HG02943 (cell line): Measurements from ENCODE around the gene ADAT3.

Experiments
- ATAC-seq: cut with Tn5 transposase; IDR thresholded peaks from one replicate; pipeline ENCODE4 v1.9.1; 2021; ENCODE audit warnings: mild to moderate bottlenecking, low read depth, moderate library complexity; ENCODE audit not compliant: unreplicated experiment

ADAT3 gene

DNA sequence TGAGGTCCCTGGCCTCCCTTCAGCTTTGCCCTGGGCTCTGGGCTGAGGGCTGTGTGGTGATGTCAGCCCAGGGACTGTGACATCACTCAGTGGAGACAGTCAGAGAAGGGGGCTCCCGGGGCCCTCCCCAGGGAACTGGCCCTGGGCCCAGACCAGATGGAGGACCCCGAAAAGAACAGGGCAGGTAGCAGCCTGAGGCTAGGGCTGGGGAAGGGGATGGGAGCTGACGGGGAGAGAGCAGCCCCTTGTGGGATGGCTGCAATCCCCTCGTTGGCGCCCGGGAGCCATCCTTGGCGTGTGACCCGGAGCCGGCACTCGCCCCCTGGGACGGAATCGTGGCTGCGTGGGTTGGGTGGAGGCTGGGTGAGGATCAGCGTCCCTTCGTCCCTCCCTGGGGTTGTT lies 49.3 kb downstream of the ADAT3 start:
- ATAC-seq, result no peak

DNA sequence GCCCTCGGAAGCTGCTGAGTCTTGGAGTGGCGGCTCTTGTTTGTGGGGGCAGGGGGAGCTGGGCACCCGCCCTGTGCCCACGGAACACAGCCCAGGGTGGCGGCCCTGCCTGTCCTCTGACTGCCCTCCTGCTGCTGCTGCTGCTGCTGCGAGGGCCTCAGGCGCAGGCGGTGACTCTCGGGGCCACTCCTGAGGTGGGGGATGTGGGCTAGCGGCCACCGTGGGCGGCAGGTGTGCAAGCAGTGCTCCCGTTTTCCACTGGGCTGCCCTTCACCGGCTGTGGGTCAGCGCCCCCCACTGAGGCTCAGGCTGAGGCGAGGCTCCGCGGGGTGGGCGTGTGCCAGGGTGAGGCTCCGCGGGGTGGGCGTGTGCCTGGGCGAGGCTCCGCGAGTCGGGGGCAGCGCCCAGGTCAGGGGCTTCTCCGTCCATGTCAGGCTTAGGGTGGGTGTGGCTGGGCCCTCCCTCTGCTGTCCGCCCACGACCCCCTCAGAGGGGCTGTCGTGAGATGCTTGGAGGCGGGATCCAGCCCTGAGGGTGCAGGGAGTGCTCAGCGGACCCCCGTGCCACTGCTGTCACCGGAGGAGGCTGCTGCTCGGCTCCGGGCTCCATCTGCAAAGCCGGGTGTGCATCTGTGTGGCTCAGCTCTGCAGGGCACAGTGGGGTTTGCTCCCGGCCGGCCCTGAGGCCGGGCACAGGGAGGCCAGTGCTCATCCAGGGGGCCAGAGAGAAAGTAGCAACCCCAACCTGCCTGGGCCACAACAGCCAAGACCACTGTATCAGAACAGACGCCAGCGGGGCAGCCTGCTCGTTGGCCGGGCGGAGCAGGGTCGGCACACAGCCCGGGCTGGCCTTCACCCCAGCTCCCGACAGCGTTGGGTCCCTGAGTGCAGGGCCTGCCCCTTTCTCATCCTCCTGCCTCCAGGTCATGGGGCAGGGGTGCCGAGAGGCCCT lies 50.2 kb downstream of the ADAT3 start:
- ATAC-seq, result no peak

DNA sequence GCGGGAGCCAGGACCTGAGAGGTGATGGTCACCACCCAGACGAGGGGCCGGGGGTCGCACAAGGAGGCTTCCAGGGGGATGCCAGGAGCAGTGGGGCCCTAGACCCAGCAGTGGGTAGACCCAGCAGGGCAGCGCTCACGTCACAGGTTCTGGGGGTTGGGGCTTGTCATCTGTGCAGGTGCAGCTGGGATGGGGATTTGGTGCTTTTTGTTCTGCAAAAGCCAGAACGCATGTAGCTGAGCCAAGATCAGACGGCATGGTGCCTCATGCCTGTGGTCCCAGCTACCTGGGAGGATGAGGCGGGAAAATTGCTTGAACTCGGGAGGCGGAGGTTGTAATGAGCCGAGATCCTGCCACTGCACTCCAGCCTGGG lies 50.9 kb downstream of the ADAT3 start:
- ATAC-seq, result no peak

DNA sequence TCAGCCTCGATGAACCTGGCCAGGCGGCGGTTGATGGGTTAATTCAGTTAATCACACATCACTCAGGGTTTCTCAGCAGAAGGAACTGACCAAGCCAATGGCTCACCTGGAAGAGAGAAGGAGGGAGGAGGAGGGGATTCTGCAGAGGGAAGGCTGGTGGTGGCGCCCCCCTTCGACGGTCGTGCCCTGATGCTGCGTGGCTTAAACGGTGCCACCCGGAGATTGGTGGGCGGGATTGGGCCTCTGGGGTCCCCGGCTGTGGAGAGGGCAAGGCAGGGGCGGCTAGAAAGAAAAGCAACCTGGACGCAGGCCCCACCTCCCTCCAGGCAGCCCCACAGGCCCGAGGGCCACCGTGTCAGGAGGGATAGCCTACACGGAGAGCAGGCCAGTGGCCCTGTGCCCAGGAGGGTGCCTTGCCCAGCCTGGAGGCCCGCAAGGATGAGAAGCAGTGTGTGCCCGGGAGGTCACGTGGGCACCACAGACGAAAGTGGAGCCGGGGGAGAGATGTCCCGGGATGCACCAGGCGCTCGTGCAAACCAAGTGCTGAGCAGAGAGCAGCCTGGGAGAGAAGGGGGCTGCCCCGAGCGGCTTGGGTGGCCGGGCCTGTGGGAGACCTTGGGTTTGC lies 51.8 kb downstream of the ADAT3 start:
- no peak for ATAC-seq

DNA sequence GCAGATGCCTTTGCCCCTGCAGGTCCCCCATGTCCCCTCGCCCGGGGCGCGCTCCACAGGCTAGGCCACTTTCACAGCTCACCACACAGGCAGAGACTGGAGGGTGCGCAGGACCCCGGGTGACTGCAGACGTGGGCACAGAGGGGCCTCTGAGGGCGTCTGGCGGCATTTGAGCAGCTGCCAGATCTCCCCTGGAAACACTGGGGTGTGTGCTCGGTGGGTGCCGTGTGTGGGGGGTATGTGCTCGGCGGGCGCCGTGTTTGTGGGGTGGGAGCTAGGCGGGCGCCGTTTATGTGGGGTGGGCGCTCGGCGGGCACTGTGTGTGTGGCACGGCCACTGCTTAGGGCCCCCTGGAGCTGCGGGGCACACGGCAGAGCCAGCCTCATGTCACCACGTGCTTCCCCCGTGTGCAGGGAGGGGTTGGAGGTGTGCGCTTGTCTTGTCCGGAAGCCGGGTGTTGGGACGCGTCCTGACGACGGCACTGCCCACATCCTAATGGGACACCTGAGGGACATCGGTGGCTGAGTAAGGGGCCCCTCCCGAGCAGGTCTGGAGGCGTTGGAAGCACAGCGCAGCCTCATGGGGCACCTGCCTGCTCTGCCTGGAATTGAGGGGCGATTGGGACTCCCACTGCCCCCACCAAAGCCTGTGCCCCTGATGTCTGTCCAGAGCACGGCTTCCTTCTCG lies 52.5 kb downstream of the ADAT3 start:
- ATAC-seq, result no peak

DNA sequence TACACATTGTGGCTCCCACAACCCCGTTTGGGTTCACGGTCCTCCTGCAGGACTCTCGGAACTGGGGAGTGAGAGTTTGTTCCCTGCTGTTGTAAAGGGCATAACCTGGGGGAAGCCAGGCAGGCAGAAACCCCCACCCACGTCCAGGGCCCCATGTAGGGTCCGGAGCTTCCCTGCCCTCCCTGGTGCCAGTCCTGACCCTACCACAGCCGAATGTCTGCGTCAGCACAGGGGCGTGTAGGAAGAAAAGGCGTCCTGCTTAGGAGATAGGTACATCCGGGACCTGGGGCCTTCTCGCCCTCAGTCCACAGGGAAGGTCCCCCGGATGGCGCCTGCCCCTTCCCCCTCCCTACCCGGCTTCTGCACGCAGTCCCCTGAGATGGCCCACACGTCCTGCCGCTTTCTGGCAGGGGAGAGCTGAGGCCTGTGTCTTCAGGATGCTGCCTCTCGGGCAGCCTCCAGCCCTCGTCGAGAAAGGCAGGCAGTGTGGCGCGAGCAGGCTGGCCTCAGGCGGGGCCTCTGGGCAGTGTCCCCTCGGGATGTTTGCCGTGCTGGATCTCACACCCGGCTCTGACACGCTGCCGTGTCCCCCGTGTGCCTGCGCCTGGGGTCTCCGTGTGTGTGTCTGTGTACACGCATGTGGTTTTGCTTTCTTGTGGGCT lies 54.9 kb downstream of the ADAT3 start:
- no peak for ATAC-seq

DNA sequence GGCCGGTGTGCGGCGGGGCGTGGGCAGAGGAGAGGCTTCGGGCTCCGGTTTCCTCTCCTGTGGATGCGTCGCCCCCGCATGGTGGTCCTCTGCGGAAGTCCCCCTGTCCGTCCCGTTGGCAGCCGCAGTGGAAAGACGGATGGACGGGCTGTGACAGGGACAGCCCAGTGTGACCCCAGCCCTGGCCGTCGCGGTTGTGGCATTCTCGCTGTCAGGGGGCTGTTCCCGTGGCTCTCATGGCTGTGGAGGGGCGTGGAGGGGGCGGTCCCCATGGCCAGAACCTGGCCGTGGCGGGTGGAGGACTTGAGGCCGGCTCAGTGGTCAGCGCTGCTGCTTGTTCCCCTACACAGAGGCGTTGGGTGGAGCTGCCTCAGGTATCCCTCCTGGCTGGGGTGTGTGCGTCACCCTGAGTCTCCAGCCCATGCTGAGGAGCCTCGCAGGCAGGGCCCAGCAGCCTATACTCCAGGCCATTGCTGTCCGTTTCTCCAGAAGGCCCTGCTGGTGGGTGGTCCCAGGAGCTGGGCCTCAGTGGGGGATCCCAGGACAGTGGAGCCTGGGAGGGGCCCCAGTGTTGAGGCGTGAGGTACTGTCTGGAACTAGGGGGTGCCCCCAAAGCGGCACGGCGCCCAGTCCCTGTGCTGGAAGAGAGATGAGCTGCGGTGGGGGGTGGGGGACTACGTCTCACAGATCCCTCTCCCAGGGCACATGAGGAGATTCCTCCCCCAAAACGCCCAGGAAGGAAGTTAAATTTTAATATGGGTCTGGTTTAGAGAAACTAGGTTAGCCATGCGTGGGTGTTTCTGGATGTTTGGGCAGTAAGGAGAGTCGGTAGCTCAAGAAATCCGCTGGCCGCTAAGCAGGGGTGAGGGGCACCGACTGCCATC lies 56.0 kb downstream of the ADAT3 start:
- no peak for ATAC-seq

DNA sequence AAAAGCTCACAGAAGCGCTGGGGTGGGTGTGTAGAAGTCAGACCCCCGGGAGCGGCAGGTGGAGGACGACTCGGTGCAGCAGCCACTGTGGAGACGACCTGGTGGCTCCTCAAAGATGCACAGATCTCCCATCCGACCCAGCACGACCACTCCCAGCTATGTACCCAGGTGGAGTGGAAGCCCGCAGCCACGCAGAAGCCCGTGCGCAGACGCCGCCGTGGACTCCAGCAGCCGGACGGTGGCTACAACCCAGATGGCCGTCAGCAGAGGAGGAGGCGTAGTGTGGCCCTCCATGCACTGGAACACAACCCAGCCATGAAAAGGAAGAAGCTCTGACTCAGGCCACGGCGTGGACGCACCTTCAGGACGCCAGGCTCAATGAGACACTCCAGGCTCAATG lies 57.5 kb downstream of the ADAT3 start:
- ATAC-seq, result no peak
